HL-60 (cell line): ENCODE data around the gene TMEM171.

Source experiments
- DNase-seq, 2 experiments: peaks; one replicate each; pipeline ENCODE4 v3.0.0-alpha.2; 2010 to 2020; ENCODE audit warnings: low read depth in 1 of 2, low spot score in 1 of 2
- H3K27ac ChIP-seq: fragments of 250-450 bp; sonication (Bioruptor Pico); replicated peaks from 2 replicates; pipeline ENCODE4 v1.5.1; 2020; ENCODE audit warnings: mild to moderate bottlenecking, moderate library complexity
- H3K27me3 ChIP-seq: fragments of 250-450 bp; sonication (Bioruptor Pico); 2 replicates; pipeline ENCODE4 v1.5.1; 2021; ENCODE audit warnings: mild to moderate bottlenecking, moderate library complexity; ENCODE audit not compliant: insufficient read depth, poor library complexity, severe bottlenecking
- H3K4me3 ChIP-seq: replicated peaks from 2 replicates; pipeline ENCODE4 v1.5.1; 2011; ENCODE audit warnings: mild to moderate bottlenecking, control low read depth, low read length; ENCODE audit not compliant: insufficient read depth
- GABPA ChIP-seq: IDR thresholded peaks from 2 replicates; pipeline ENCODE4 v1.6.1; 2012; ENCODE audit warnings: low read depth
- POLR2AphosphoS5 ChIP-seq: IDR thresholded peaks from 2 replicates; pipeline ENCODE4 v1.6.1; 2012; ENCODE audit warnings: low read depth
- SPI1 ChIP-seq: IDR thresholded peaks from 2 replicates; pipeline ENCODE4 v1.6.1; 2012; ENCODE audit warnings: low read depth, mild to moderate bottlenecking, borderline replicate concordance
- TF ChIP-seq, protein P1 (sequence below): IDR thresholded peaks from one replicate; pipeline ENCODE4 v1.5.1; 2011; ENCODE audit warnings: low read length, control low read depth, inconsistent platforms; ENCODE audit not compliant: insufficient read depth
- TF ChIP-seq, protein P2 (sequence below): IDR thresholded peaks from 2 replicates; pipeline ENCODE4 v1.6.1; 2012; ENCODE audit warnings: low read depth; ENCODE audit not compliant: insufficient replicate concordance

The TMEM171 gene

DNA sequence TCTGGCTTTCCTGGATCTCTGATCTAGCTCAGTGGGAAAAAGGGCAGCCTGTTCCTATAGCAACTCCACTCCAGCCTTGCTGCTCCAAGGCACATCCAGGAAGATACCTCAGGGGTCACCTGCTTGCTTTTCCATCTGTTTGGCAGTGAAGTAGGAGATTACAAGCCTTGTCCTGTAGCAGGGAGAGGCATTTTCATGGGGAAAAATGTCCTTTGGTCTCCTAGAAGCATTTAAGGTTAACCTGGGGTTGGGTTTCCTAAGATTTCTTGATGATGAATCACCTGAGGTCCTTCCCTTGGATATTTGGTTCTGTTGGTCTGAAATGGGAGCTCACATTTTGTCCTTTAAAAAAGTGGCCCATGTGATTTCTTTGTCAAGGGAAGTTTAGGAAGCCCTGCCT is 51.1 kb downstream of the TMEM171 start:
- no peak overlapping the region for H3K4me3 ChIP-seq
- no peak for DNase-seq
- H3K27ac ChIP-seq, result no peak overlapping the region
- H3K27me3 ChIP-seq, result no peaks in the 10 kb centered on the region
- no peak for TF ChIP-seq GABPA
- no peak for TF ChIP-seq POLR2AphosphoS5
- TF ChIP-seq SPI1, result no peak
- TF ChIP-seq, protein P1, sequence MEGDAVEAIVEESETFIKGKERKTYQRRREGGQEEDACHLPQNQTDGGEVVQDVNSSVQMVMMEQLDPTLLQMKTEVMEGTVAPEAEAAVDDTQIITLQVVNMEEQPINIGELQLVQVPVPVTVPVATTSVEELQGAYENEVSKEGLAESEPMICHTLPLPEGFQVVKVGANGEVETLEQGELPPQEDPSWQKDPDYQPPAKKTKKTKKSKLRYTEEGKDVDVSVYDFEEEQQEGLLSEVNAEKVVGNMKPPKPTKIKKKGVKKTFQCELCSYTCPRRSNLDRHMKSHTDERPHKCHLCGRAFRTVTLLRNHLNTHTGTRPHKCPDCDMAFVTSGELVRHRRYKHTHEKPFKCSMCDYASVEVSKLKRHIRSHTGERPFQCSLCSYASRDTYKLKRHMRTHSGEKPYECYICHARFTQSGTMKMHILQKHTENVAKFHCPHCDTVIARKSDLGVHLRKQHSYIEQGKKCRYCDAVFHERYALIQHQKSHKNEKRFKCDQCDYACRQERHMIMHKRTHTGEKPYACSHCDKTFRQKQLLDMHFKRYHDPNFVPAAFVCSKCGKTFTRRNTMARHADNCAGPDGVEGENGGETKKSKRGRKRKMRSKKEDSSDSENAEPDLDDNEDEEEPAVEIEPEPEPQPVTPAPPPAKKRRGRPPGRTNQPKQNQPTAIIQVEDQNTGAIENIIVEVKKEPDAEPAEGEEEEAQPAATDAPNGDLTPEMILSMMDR, result no peak
- TF ChIP-seq, protein P2, sequence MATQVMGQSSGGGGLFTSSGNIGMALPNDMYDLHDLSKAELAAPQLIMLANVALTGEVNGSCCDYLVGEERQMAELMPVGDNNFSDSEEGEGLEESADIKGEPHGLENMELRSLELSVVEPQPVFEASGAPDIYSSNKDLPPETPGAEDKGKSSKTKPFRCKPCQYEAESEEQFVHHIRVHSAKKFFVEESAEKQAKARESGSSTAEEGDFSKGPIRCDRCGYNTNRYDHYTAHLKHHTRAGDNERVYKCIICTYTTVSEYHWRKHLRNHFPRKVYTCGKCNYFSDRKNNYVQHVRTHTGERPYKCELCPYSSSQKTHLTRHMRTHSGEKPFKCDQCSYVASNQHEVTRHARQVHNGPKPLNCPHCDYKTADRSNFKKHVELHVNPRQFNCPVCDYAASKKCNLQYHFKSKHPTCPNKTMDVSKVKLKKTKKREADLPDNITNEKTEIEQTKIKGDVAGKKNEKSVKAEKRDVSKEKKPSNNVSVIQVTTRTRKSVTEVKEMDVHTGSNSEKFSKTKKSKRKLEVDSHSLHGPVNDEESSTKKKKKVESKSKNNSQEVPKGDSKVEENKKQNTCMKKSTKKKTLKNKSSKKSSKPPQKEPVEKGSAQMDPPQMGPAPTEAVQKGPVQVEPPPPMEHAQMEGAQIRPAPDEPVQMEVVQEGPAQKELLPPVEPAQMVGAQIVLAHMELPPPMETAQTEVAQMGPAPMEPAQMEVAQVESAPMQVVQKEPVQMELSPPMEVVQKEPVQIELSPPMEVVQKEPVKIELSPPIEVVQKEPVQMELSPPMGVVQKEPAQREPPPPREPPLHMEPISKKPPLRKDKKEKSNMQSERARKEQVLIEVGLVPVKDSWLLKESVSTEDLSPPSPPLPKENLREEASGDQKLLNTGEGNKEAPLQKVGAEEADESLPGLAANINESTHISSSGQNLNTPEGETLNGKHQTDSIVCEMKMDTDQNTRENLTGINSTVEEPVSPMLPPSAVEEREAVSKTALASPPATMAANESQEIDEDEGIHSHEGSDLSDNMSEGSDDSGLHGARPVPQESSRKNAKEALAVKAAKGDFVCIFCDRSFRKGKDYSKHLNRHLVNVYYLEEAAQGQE, result no peak

DNA sequence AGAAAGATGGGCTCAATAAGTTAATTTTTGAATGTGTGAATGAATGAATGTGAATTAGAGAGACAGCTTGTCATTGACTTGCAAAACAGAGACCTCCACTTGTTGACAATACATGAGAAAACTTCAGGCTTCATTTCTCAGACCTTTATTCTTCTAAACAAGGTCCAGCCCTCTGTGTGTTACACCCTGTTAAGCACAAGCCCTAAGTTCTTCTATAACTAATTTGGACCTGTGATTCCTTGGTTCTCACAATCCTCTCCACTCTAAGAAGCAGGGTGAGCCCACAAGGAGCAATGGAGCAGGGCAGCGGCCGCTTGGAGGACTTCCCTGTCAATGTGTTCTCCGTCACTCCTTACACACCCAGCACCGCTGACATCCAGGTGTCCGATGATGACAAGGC is 52.6 kb downstream of the TMEM171 start, which contains the start of gene TMEM174:
Gene TMEM174 (plus strand): TSS at position 243 of the 400 bp plus-strand sequence. CDS start 51 bp downstream, at position 294.
- Histone ChIP-seq H3K27me3 (no peaks in the 10 kb centered on the region), H3K27ac (no peak within 1 kb of the TSS), H3K4me3 (no peak within 1 kb of the TSS)
- DNase-seq, result no peak
- no peak for TF ChIP-seq SPI1

DNA sequence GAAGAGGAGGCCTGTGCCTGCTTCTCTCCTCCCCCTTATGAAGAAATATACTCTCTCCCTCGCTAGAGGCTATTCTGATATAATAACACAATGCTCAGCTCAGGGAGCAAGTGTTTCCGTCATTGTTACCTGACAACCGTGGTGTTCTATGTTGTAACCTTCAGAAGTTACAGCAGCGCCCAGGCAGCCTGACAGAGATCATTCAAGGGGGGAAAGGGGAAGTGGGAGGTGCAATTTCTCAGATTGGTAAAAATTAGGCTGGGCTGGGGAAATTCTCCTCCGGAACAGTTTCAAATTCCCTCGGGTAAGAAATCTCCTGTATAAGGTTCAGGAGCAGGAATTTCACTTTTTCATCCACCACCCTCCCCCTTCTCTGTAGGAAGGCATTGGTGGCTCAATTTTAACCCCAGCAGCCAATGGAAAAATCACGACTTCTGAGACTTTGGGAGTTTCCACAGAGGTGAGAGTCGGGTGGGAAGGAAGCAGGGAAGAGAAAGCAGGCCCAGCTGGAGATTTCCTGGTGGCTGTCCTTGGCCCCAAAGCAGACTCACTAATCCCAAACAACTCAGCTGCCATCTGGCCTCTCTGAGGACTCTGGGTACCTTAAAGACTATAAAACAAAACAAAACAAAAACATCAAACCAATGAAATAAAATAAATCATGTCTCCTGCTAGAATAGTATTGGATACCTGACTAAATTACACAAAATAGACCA is 53.9 kb downstream of the TMEM171 start:
- Histone ChIP-seq H3K27me3 (no peaks in the 10 kb centered on the region), H3K27ac (no peak overlapping the region), H3K4me3 (no peak overlapping the region)
- peak in 1 of 2 experiments; percentile 35 for DNase-seq
- TF ChIP-seq SPI1, result peak; percentile 80
- TF ChIP-seq, protein P2, result no peak

DNA sequence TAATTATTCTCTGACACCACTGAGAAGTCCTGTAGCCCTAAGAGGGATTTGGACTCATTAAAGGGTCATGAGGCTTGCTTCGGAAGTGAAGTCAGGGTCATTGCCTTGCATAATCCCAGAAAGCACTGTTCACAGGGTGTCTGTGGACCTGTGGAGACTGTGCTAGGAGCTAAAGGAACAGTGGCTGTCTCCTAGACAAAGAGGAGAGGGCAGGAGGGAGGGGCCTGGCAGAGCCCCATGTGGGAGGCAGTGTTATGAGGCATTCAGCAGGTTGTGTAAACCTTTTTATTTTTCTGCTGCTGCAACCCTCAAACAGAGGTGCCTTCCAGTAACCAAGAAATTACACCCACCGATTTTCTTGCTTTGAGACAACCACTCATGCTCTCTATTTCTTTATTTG is 55.9 kb downstream of the TMEM171 start:
- DNase-seq, result no peak
- Histone ChIP-seq H3K4me3 (no peak overlapping the region), H3K27ac (no peak overlapping the region), H3K27me3 (no peaks in the 10 kb centered on the region)
- no peak for TF ChIP-seq POLR2AphosphoS5
- TF ChIP-seq, protein P1, result no peak
- no peak for TF ChIP-seq SPI1
- TF ChIP-seq, protein P2, result no peak
- no peak for TF ChIP-seq GABPA
